Keratinocyte (primary cell): ENCODE data around the gene SYT9. TPM values are rescaled to one million over a fixed set of nuclear protein-coding genes. Genes with fewer than 3 reads are reported as not detected.

Source experiments
- DNase-seq: peaks from one replicate; pipeline ENCODE4 v3.0.0-alpha.2; 2011; ENCODE audit warnings: low read depth, missing footprints, low spot score
- FAIRE-seq: peaks from 2 replicates; lab custom pipeline; 2011; peaks lifted over from hg19 to GRCh38; lab: Jason Lieb, UNC
- H2AFZ ChIP-seq: 2 replicates; pipeline ENCODE4 v1.6.0; 2012; ENCODE audit warnings: low read length, control low read depth, inconsistent platforms; ENCODE audit not compliant: control insufficient read depth
- H3K27ac ChIP-seq: 2 replicates; pipeline ENCODE4 v1.5.1; 2011; ENCODE audit warnings: low read length; ENCODE audit not compliant: control insufficient read depth, insufficient read depth
- H3K27me3 ChIP-seq: 3 replicates; pipeline ENCODE4 v1.6.0; 2011; ENCODE audit warnings: low read length; ENCODE audit not compliant: control insufficient read depth, insufficient read depth; ENCODE audit errors: extremely low read depth
- H3K36me3 ChIP-seq, 2 experiments: 2 replicates in 1 of 2; 3 replicates in 1 of 2; pipeline ENCODE4 v1.5.1; 2011; ENCODE audit warnings: low read length in 2 of 2, mild to moderate bottlenecking in 1 of 2; ENCODE audit not compliant: control insufficient read depth in 2 of 2, insufficient read depth in 2 of 2; ENCODE audit errors: extremely low read depth in 1 of 2
- H3K4me1 ChIP-seq: 3 replicates; pipeline ENCODE4 v1.5.1; 2011; ENCODE audit warnings: low read length; ENCODE audit not compliant: control insufficient read depth, insufficient read depth; ENCODE audit errors: extremely low read depth
- H3K4me2 ChIP-seq: 3 replicates; pipeline ENCODE4 v1.6.0; 2011; ENCODE audit warnings: low read depth, low read length; ENCODE audit not compliant: control insufficient read depth, insufficient read depth; ENCODE audit errors: extremely low read depth
- H3K4me3 ChIP-seq, 3 experiments: fragments of 200-600 bp in 1 of 3; sonication (generic) in 1 of 3; 2 replicates in 2 of 3; 3 replicates in 1 of 3; pipeline ENCODE4 v1.5.1; 2011 to 2016; ENCODE audit warnings: low read length in 3 of 3, mild to moderate bottlenecking in 3 of 3, control low read depth in 2 of 3, inconsistent platforms in 1 of 3, low read depth in 1 of 3, mixed read lengths in 1 of 3, mixed run types in 1 of 3, moderate library complexity in 1 of 3; ENCODE audit not compliant: control insufficient read depth in 2 of 3, insufficient read depth in 2 of 3; ENCODE audit errors: extremely low read depth in 1 of 3
- H3K79me2 ChIP-seq: 2 replicates; pipeline ENCODE4 v1.6.0; 2012; ENCODE audit warnings: low read length; ENCODE audit not compliant: control insufficient read depth, insufficient read depth
- H3K9ac ChIP-seq: 3 replicates; pipeline ENCODE4 v1.6.0; 2011; ENCODE audit warnings: low read length; ENCODE audit not compliant: control insufficient read depth, insufficient read depth; ENCODE audit errors: extremely low read depth
- H3K9me1 ChIP-seq: 3 replicates; pipeline ENCODE4 v1.6.0; 2011; ENCODE audit warnings: low read length; ENCODE audit not compliant: control insufficient read depth, insufficient read depth; ENCODE audit errors: extremely low read depth
- H3K9me3 ChIP-seq: 2 replicates; pipeline ENCODE4 v1.5.1; 2012; ENCODE audit warnings: low read depth, low read length; ENCODE audit not compliant: control insufficient read depth
- H4K20me1 ChIP-seq: 3 replicates; pipeline ENCODE4 v1.6.0; 2011; ENCODE audit warnings: low read length; ENCODE audit not compliant: control insufficient read depth, insufficient read depth; ENCODE audit errors: extremely low read depth
- CTCF ChIP-seq, 3 experiments: IDR thresholded peaks in 1 of 3; conservative IDR thresholded peaks in 1 of 3; optimal IDR thresholded peaks in 1 of 3; 2 replicates in 2 of 3; 3 replicates in 1 of 3; pipeline versions ENCODE3 to v1.5.1; 2011; ENCODE audit warnings: low read length in 3 of 3, mild to moderate bottlenecking in 3 of 3, moderate library complexity in 2 of 3, control low read depth in 1 of 3, inconsistent platforms in 1 of 3; ENCODE audit not compliant: insufficient read depth in 2 of 3; ENCODE audit errors: extremely low read depth in 1 of 3
- EZH2 ChIP-seq: IDR thresholded peaks from one replicate; pipeline ENCODE4 v1.6.1; 2012; ENCODE audit warnings: inconsistent platforms, mild to moderate bottlenecking, low read length, moderate library complexity
- dilution Hi-C: fragments of 300-500 bp; cut with MboI; formaldehyde crosslinking; loops from one replicate; pipeline ENCODE4 v1.7.0; 2020; ENCODE audit warnings: low sequenced_read_pairs; ENCODE audit not compliant: extremely low pct_ligation_motif_present
- polyA plus RNA-seq, 5 experiments: library from polyadenylated mRNA; depleted of rRNA in 3 of 5; stranded (reverse) in 3 of 5; stranded (forward) in 1 of 5; unstranded in 1 of 5; fragments of >200 nt; gene quantifications; 1 replicate in 1 of 5; 2 replicates in 3 of 5; 3 replicates in 1 of 5; pipeline versions ENCODE4 v1.2.1 to v1.2.3, GENCODE V29; 2011 to 2012; ENCODE audit warnings: missing spikeins in 2 of 5, low read depth in 1 of 5, low replicate concordance in 1 of 5

Gene SYT9
- polyA plus RNA-seq, 1 donor (not counting 4 experiments of a cell fraction or from before 2014, with no cell fraction given), result not detected

GRCh38 chr11:7418906-7419305, 167.2 kb downstream of the SYT9 start:
- no peak for DNase-seq
- Histone ChIP-seq H3K9me1 (no peaks in the 10 kb centered on the region), H3K4me2 (no peak overlapping the region), H3K27me3 (no peaks in the 10 kb centered on the region), H3K4me3 (no peak overlapping the region), H3K4me1 (peaks cover 10% of the 10 kb centered on the region), H4K20me1 (no peaks in the 10 kb centered on the region), H3K36me3 (no peaks in the 10 kb centered on the region), H3K9ac (no peak overlapping the region), H2AFZ (no peak overlapping the region), H3K9me3 (no peaks in the 10 kb centered on the region), H3K27ac (no peak overlapping the region), H3K79me2 (no peaks in the 10 kb centered on the region)
- TF ChIP-seq EZH2, result no peak
- FAIRE-seq, result no peak
- dilution Hi-C loops, result no loop called here

GRCh38 chr11:7421136-7421535, 169.4 kb downstream of the SYT9 start:
- no peak overlapping the region for H3K27ac ChIP-seq
- H3K27me3 ChIP-seq, result no peaks in the 10 kb centered on the region
- no peaks in the 10 kb centered on the region for H3K36me3 ChIP-seq
- dilution Hi-C loops, result no loop called here
- peaks cover 10% of the 10 kb centered on the region for H3K4me1 ChIP-seq
- H3K4me3 ChIP-seq, result no peak overlapping the region
- H4K20me1 ChIP-seq, result no peaks in the 10 kb centered on the region
- FAIRE-seq (no peak), DNase-seq (no peak)
- no peak overlapping the region for H3K9ac ChIP-seq
- TF ChIP-seq CTCF (optimal IDR thresholded peaks at IDR 0.05 in 1 of 3, IDR thresholded peaks at IDR 0.05 in 1 of 3, conservative IDR thresholded peaks at IDR 0.05 in 1 of 3; ENCODE audit: extremely low read depth in 1 of 3, insufficient read depth in 2 of 3, low read length in 3 of 3) (no peak), EZH2 (no peak)
- no peaks in the 10 kb centered on the region for H3K9me1 ChIP-seq
- H3K9me3 ChIP-seq, result no peaks in the 10 kb centered on the region
- no peaks in the 10 kb centered on the region for H3K79me2 ChIP-seq
- no peak overlapping the region for H3K4me2 ChIP-seq
- H2AFZ ChIP-seq, result no peak overlapping the region
